ENCODE results near the gene LEPROT. TPM values are rescaled to one million over a fixed set of nuclear protein-coding genes. Genes with fewer than 3 reads are reported as not detected.

Gene LEPROT
- total and polyA plus RNA-seq, 4 experiments from 2014 or later = 13.2 to 27.1 (median 25.4) TPM

DNA sequence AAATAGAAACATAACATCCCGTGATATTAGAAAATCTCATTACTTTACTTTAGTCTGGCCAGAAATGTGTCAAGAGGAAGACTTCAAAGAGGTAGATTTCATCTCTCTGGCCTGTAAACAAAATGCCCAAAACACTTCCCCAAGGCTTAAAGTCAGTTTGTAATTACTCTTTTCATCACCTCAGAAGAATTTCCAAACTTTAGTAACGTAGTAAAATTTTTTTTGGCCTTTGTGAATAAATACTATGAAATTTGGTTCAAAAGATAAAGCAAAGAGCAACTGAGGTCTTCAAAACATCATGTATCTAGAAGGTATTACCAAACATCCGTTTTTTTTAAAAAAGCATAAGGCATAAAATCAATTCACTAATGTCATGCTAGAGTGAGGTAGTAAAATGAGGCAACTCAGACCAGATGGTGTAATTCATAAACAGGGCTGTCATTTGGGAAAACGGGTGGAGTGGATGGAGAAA is 51.4 kb downstream of the LEPROT start:
- Histone ChIP-seq H3K27ac (ENCODE audit: low read depth, low read length) (no peak overlapping the region), H3K4me1 (ENCODE audit: insufficient read depth, low read length) (no peaks in the 10 kb centered on the region), H3K4me3 (ENCODE audit: low read length in 2 of 2) (no peak overlapping the region), H3K36me3 (ENCODE audit: insufficient read depth, low read length) (no peaks in the 10 kb centered on the region), H3K27me3 (ENCODE audit: insufficient read depth, low read length) (no peaks in the 10 kb centered on the region), H3K9me3 (ENCODE audit: control insufficient read depth in 1 of 2, low read length in 2 of 2) (no peaks in the 10 kb centered on the region)
- H3K4me3 Mint-ChIP-seq = no peak overlapping the region
- POLR2A ChIA-PET (ENCODE audit: partially characterized antibody) = no interaction called here
- no peak overlapping the region for H3K27ac Mint-ChIP-seq
- peaks cover 0 to 2% (median 0%) of the 10 kb centered on the region in 8 donors for H3K9me3 Mint-ChIP-seq
- CTCF ChIA-PET (ENCODE audit: partially characterized antibody) = no interaction called here
- no peak for DNase-seq
- no peaks in the 10 kb centered on the region for H3K36me3 Mint-ChIP-seq
- intact Hi-C loops (cut with micrococcal nuclease) = no loop called here
- no peaks in the 10 kb centered on the region for H3K27me3 Mint-ChIP-seq
- no peaks in the 10 kb centered on the region for H3K4me1 Mint-ChIP-seq

GRCh38 chr1:65476327-65476726 is 55.9 kb downstream of the LEPROT start:
- intact Hi-C loops (cut with micrococcal nuclease) = no loop called here
- Histone ChIP-seq H3K9me3 (ENCODE audit: control insufficient read depth in 1 of 2, low read length in 2 of 2) (no peaks in the 10 kb centered on the region), H3K36me3 (ENCODE audit: insufficient read depth, low read length) (no peaks in the 10 kb centered on the region), H3K4me1 (ENCODE audit: insufficient read depth, low read length) (no peaks in the 10 kb centered on the region), H3K27me3 (ENCODE audit: insufficient read depth, low read length) (no peaks in the 10 kb centered on the region), H3K27ac (ENCODE audit: low read depth, low read length) (no peak overlapping the region), H3K4me3 (ENCODE audit: low read length in 2 of 2) (no peak overlapping the region)
- Mint-ChIP-seq H3K27me3 (no peaks in the 10 kb centered on the region), H3K4me1 (no peaks in the 10 kb centered on the region), H3K36me3 (no peaks in the 10 kb centered on the region), H3K9me3 (no peaks in the 10 kb centered on the region), H3K4me3 (no peak overlapping the region), H3K27ac (no peak overlapping the region)
- ChIA-PET CTCF (ENCODE audit: partially characterized antibody) (no interaction called here), POLR2A (ENCODE audit: partially characterized antibody) (no interaction called here)
- DNase-seq = no peak

GRCh38 chr1:65477414-65478378 is 57.2 kb downstream of the LEPROT start:
- Histone ChIP-seq H3K27ac (ENCODE audit: low read depth, low read length) (no peak overlapping the region), H3K36me3 (ENCODE audit: insufficient read depth, low read length) (no peaks in the 10 kb centered on the region), H3K4me1 (ENCODE audit: insufficient read depth, low read length) (no peaks in the 10 kb centered on the region), H3K4me3 (ENCODE audit: low read length in 2 of 2) (no peak overlapping the region), H3K9me3 (ENCODE audit: control insufficient read depth in 1 of 2, low read length in 2 of 2) (no peaks in the 10 kb centered on the region), H3K27me3 (ENCODE audit: insufficient read depth, low read length) (no peaks in the 10 kb centered on the region)
- ChIA-PET POLR2A (ENCODE audit: partially characterized antibody) (no interaction called here), CTCF (ENCODE audit: partially characterized antibody) (interaction anchor here (1.0 kb wide), 1 partner anchor 18 kb away, joined by 4 read pairs; no protein-coding TSS in a partner anchor)
- H3K9me3 Mint-ChIP-seq = no peaks in the 10 kb centered on the region
- no peak for DNase-seq
- no peaks in the 10 kb centered on the region for H3K36me3 Mint-ChIP-seq
- intact Hi-C loops (cut with micrococcal nuclease) = no loop called here
- H3K4me3 Mint-ChIP-seq = no peak overlapping the region
- H3K27ac Mint-ChIP-seq = no peak overlapping the region
- H3K4me1 Mint-ChIP-seq = no peaks in the 10 kb centered on the region
- no peaks in the 10 kb centered on the region for H3K27me3 Mint-ChIP-seq

GRCh38 chr1:65478379-65479026 is 58.0 kb downstream of the LEPROT start:
- intact Hi-C loops (cut with micrococcal nuclease) = no loop called here
- H3K9me3 ChIP-seq (ENCODE audit: control insufficient read depth in 1 of 2, low read length in 2 of 2) = no peaks in the 10 kb centered on the region
- Mint-ChIP-seq H3K27ac (no peak overlapping the region), H3K4me3 (no peak overlapping the region), H3K4me1 (no peaks in the 10 kb centered on the region), H3K9me3 (no peaks in the 10 kb centered on the region), H3K27me3 (no peaks in the 10 kb centered on the region), H3K36me3 (no peaks in the 10 kb centered on the region)
- H3K4me3 ChIP-seq (ENCODE audit: low read length in 2 of 2) = no peak overlapping the region
- no peaks in the 10 kb centered on the region for H3K36me3 ChIP-seq (ENCODE audit: insufficient read depth, low read length)
- no peak overlapping the region for H3K27ac ChIP-seq (ENCODE audit: low read depth, low read length)
- ChIA-PET POLR2A (ENCODE audit: partially characterized antibody) (no interaction called here), CTCF (ENCODE audit: partially characterized antibody) (interaction anchor here (1.0 to 1.5 kb wide), 2 partner anchors 10 to 19 kb away, joined by 3 to 4 read pairs; no protein-coding TSS in a partner anchor)
- no peaks in the 10 kb centered on the region for H3K27me3 ChIP-seq (ENCODE audit: insufficient read depth, low read length)
- DNase-seq = no peak
- H3K4me1 ChIP-seq (ENCODE audit: insufficient read depth, low read length) = no peaks in the 10 kb centered on the region

GRCh38 chr1:65479554-65480204 is 59.2 kb downstream of the LEPROT start:
- H3K36me3 ChIP-seq (ENCODE audit: insufficient read depth, low read length) = no peaks in the 10 kb centered on the region
- ChIA-PET POLR2A (ENCODE audit: partially characterized antibody) (interaction anchor here (1.0 kb wide), 1 partner anchor 11 kb away, joined by 3 read pairs; no protein-coding TSS in a partner anchor), CTCF (ENCODE audit: partially characterized antibody) (interaction anchor here (1.2 to 1.5 kb wide), 2 partner anchors 9 to 208 kb away, joined by 3 read pairs; no protein-coding TSS in a partner anchor)
- no peaks in the 10 kb centered on the region for H3K9me3 ChIP-seq (ENCODE audit: control insufficient read depth in 1 of 2, low read length in 2 of 2)
- no peaks in the 10 kb centered on the region for H3K27me3 Mint-ChIP-seq
- H3K4me3 ChIP-seq (ENCODE audit: low read length in 2 of 2) = no peak overlapping the region
- intact Hi-C loops (cut with micrococcal nuclease) = no loop called here
- H3K27ac ChIP-seq (ENCODE audit: low read depth, low read length) = no peak overlapping the region
- no peak overlapping the region for H3K4me3 Mint-ChIP-seq
- H3K27ac Mint-ChIP-seq = no peak overlapping the region
- no peaks in the 10 kb centered on the region for H3K9me3 Mint-ChIP-seq
- H3K4me1 ChIP-seq (ENCODE audit: insufficient read depth, low read length) = no peaks in the 10 kb centered on the region
- H3K27me3 ChIP-seq (ENCODE audit: insufficient read depth, low read length) = no peaks in the 10 kb centered on the region
- no peak for DNase-seq
- no peaks in the 10 kb centered on the region for H3K36me3 Mint-ChIP-seq
- H3K4me1 Mint-ChIP-seq = no peaks in the 10 kb centered on the region

DNA sequence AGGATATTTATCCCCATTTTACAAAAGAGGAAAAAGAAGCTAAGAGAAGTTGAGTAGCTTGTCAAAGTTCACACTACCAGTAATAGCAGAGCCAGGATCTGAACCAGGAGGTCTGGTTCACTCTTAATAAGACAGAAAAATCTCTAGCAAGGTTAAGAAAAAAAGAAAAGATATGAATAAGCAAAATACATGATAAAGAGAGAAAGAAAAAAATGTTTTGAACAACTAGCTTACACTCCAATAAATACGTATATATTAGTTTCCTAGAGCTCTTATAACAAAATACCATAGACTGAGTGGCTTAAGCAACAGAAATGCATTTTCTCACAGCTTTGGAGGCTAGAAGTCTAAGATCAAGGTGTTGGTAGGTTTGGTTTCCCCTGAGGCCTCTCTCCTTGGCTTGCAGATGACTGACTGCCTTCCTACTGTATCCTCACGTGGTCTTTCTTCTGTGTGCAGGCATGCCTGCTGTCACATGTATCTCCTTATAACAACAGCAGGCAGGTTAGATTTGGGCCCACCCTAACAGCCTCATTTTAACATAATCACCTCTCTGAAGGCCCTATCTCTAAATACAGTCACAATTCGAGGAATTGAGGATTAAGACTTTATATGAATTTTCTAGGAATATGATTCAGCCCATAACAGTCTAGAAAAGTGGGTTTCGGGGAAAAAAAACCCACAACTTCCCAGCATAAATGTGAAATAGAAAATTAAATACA is 60.4 kb downstream of the LEPROT start:
- ChIA-PET POLR2A (ENCODE audit: partially characterized antibody) (interaction anchor here (1.0 kb wide), 1 partner anchor 13 kb away, joined by 3 read pairs; no protein-coding TSS in a partner anchor), CTCF (ENCODE audit: partially characterized antibody) (interaction anchor here (0.6 to 1.2 kb wide), 2 partner anchors 12 to 207 kb away, joined by 3 read pairs; no protein-coding TSS in a partner anchor)
- H3K9me3 Mint-ChIP-seq = no peaks in the 10 kb centered on the region
- H3K36me3 Mint-ChIP-seq = no peaks in the 10 kb centered on the region
- H3K4me3 Mint-ChIP-seq = no peak overlapping the region
- intact Hi-C loops (cut with micrococcal nuclease) = no loop called here
- no peak for DNase-seq
- Histone ChIP-seq H3K4me1 (ENCODE audit: insufficient read depth, low read length) (no peaks in the 10 kb centered on the region), H3K36me3 (ENCODE audit: insufficient read depth, low read length) (no peaks in the 10 kb centered on the region), H3K9me3 (ENCODE audit: control insufficient read depth in 1 of 2, low read length in 2 of 2) (no peaks in the 10 kb centered on the region), H3K27ac (ENCODE audit: low read depth, low read length) (no peak overlapping the region), H3K27me3 (ENCODE audit: insufficient read depth, low read length) (no peaks in the 10 kb centered on the region), H3K4me3 (ENCODE audit: low read length in 2 of 2) (no peak overlapping the region)
- no peaks in the 10 kb centered on the region for H3K4me1 Mint-ChIP-seq
- H3K27ac Mint-ChIP-seq = no peak overlapping the region
- no peaks in the 10 kb centered on the region for H3K27me3 Mint-ChIP-seq
